Stimulated activated CD8-positive, alpha-beta memory T cell treated with anti-CD3 and anti-CD28 coated beads, Interleukin-4, amount 100 ng/mL, for 1 hour (primary cell): ENCODE measurements around the gene TUBGCP3.
"Not testable (repeated sequence)": the region's sequence is repeated elsewhere in the genome, so short reads cannot be mapped to it uniquely, and the experiment has no call there.

Experiments
- DNase-seq, 2 donors: peaks; one replicate each; pipeline ENCODE4 v3.0.0-alpha.2; 2020; ENCODE audit warnings: low read depth in 2 of 2, low spot score in 1 of 2

TUBGCP3 gene

DNA sequence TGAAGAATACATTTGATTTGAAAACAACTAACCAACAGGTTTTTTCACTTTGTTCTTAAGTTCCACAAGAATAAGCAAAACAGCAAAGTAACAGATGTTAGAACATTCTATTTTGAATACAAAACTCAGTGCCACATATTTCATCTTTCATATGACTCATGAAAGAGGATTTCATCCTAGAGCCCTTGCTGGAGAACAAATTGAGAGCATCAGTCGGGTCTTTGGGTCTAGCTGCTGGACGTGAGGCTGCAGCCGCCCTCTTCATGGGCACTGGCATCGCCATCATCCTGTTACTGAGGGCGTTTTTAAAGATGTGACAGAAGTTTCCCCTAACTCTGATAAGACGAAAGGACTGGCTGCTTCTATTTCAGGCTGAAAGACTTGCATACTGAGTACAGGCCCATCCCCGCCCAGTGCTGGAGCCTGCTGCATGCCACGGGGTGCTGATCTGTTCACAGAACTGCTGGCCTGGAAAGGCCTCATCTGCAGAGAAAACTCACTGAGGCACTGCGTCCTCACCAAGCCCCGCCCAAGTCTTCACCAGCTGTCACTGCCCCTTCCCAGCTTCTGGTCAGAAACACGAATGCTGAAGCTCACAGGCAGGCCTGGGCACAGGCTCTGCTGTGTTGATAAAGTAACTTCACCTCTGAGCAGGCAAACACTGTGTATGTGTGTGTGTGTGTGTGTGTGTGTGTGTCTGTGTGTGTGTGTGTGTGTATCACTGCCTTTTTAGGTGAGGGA, 101.4 kb downstream of the TUBGCP3 start:
- DNase-seq = no peak

DNA sequence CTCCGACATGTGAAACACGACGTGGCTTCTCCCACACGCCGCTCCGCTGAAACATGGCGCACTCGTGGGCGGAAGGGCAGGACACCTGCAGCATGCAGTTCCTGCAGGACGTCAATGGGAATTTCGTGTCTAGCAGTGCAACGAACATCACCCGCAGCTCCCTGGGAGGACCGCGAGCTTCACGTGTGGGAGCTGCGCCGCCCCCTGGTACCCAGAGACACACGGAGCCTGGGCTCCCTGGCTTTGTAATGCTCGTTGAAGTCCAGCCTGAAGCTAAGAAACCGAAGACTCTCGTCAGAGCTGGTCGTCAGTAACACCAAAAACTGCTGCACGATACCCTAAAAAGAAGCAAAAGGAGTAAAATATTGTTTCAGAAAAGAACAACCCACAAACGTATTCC, 102.1 kb downstream of the TUBGCP3 start:
- DNase-seq = not testable (repeated sequence)

DNA sequence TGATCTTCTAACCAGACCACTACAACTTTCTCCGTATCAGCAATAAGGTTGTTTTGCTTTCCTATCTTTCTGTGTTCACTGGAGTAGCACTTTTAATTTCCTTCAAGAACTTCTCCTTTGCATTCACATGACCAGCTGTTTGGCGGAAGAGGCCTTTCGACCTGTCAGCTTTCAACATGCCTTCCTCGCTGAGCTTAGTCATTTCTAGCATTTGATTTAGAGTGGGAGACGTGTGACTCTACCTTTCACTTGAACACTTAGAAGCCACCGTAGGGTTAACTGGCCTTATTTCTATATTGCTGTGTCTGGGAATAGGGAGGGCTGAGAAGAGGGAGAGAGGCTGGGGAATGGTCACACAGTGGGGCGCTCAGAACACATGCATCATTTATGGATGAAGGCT, 104.7 kb downstream of the TUBGCP3 start:
- DNase-seq = no peak

DNA sequence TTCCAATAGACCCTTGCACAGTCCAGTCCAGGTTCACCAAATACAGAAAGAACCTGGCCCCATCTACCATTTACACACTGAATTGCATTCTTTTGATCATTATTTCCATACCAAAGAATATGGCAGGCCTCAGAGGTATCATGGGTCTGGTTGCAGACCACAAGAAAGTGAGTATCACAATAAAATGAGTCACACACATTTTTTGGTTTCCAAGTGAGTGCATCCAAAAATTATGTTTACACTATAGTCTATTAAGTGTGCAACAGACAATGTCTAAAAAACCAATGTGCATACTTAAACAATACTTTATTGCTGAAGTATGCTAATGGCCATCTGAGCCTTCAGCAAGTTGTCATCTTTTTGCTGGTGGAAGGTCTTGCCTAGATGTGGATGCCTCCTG, 106.5 kb downstream of the TUBGCP3 start:
- no peak for DNase-seq

DNA sequence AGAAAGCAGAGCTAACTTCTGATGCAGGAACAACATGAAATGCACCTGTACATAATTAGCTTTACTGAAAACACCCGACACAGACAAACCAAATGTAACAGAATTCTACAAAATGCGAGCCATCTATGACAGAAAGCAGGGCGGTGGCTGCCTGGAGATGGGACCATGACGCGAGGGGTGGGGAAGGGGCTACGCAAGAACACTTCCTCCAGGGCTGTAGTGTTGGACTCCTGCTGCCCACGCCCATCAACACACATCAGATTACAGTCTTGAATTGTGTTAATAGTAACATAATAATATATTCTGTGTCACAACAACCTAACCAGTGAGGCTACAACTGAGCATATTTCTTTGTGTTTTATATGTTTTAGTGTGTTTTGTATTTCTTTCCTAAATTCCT, 108.6 kb downstream of the TUBGCP3 start:
- DNase-seq = no peak

DNA sequence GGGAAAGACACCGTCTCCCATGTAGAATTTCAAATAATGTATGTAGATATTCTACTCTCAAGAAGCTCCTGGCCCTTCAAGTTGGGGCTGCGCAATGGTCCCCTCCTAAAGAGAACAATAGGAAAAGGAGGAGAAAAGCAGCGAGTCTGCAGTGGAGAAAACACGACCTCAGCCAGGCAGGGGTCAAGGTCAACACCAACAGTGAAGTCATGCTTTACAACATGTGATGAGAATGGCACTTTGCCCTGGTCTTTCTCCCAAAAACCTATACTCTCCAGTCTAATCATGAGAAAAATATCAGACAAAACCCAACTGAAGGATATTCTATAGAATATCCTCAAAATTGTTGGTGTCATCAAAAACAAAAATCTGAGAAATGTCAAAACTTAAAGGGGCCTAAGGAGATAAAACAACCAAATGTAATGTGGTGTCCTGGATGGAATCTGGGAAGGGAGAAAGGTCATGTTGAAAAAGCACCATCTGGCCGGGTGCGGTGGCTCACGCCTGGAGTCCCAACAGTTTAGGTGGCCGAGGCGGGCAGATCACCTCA, 110.8 kb downstream of the TUBGCP3 start:
- DNase-seq = no peak

DNA sequence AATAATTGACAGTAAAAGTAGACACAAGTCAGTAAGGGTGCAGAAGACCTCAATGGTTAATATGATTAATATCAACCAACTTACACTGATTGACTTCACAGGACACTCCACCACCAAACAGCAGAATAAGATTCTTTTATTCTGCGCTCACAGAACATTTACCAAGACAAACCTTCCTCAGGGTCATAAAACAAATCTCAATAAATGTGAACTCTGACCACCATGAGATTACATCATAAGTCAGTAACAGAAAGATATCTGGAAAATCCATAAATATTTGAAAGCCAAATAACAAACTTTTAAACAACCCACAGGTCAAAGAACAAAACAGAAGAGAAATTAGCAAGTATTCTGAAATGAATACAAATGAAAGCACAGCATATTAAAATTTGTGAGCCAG, 112.1 kb downstream of the TUBGCP3 start:
- DNase-seq = no peak

DNA sequence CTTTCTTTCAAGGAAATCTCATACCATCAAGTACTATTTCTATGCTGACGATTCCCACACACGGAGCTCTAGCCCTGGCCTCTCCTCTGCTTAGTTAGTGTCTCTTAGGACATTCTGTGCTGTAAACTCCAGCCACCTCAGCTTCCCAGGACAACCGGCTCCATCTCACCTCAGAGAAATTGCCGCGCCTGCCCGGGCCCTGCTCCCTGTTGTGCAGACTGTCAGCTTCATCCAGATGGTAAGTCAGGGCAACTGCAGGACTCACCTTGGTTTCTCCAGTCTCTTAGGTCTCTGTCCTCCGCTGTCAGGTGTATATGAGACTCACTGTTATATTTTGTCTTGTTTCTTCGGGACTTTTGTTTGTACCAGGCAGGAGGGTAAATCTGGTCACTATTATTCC, 113.1 kb downstream of the TUBGCP3 start:
- no peak for DNase-seq

DNA sequence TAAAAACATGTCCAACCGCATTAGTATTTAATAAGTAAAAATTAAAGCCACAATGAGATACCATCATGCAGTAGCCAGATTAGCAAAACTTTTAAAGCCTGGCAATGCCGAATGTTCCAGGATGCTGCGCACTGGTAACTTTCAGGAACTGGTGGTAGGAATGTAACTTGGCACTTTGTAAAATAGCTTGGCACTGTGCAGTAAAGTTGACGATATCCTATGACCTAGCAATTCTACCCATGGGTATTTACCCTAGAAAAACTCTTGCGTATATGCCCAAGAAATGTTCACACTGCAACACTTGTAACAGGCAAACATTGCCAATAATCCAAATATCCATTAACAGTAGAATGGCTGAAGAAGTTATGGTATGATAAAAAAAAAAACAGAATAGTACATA, 114.1 kb downstream of the TUBGCP3 start:
- no peak for DNase-seq

DNA sequence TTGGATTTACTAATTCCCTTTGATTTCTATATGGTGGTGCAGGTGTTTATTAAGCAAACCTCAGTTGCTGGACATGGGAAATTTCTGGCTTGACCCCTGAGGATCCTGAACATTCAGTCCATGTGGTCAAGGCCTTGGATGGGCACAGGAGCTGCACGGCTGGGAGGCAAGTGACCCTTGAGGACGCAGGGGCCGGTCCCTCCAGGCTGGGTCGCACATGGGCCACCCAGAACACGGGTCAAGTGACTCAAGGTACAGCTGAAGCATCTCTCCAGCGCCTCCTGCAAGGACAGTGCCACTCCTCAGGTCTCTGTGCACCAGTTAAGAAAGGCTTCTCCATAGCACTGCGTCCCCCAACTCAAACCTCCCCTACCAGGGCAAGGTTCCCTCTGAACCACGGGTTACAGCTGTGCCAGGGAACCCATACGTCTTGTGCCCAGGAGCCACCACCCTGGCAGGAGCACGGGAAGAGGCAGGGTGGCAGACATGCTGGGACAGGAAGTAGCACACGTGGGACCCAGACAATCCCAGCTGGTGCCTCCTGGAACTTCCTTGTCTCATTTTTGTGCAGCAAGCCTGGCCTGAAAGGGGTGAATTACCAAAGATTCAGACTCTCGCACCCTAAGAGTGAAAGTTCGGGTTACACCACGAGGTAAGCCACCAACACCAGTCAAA, 118.7 kb downstream of the TUBGCP3 start:
- no peak for DNase-seq

DNA sequence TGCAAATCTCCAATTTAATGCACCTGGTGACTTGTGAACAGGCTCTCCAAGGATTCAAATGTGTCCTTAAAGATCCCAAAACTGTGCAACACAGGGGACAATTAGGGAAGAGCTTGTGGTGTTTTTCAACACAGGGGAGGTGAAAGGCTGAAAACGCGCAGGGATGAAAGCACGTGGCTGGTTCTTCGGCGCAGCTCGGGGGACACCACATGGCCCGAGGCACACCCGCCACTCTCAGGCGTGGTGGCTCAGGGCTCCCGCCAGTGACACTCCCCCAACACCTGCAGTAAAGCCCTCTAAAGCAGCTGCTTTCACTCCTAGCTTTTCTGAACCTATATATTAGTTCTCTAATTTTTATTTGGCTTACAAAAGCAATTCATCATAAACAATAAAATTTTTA, 119.9 kb downstream of the TUBGCP3 start:
- no peak for DNase-seq

DNA sequence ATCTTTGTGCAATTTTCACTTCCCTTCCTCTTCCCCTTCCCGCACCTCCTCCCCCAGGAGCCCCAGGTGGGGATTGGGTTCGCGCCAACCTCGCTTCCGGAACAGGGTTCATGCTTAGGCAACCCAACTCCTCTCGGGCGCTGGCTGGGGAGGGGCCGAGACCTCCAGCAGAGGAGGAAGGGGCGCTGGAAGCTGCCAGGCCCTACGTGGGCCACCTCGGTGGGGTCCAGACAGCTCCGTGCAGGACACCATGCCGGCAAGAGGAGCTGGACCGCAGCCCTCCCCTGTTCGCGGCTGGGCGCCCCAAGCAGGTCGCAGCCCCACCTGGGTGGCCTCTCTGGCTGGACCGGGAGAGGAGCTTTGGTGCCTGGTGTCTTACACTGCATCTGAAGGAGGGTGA, 120.7 kb downstream of the TUBGCP3 start:
- no peak for DNase-seq

DNA sequence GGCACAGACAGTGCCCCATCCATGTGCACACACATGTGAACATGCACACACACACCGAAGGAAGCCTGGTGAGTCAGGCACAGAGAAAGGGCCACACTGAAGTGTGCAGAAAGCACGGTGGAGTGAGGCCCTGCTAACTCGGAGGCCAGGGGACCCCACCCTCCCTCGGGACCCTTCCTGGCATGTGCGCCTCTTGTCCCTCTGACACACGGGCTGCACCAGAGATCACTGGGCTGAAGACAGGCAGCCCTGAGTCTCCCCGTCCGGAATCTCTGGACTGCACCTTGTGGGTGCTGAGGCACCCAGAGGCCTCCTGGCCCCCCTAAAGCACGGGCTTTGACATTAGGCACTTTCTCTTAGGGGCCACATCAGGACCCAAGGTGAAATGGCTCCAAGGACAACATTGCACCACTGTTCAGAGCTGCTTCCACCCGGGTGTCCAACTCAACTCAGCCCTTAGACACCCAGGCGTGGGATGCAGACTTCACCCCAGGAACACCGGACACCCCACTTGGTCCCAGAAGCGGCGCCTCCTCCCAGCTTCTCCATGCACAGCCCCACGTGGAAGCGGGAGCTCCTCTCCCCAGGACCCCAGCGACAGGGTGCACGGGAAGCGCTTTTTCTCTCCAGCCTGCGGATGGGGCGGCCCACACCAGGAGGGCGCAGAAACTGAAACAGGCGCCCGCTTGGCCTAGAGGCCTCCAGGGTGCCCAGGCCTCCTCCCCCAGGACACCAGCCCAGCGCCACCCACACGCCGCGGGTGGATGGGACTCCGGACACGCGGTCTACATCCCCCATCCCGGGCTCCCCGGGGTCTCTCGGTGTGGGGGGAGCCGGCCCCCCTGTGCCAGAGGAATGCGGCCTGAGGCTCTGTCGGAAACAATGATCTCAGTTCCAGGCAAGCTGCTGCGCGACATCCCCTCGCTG, 121.6 kb downstream of the TUBGCP3 start:
- no peak for DNase-seq

DNA sequence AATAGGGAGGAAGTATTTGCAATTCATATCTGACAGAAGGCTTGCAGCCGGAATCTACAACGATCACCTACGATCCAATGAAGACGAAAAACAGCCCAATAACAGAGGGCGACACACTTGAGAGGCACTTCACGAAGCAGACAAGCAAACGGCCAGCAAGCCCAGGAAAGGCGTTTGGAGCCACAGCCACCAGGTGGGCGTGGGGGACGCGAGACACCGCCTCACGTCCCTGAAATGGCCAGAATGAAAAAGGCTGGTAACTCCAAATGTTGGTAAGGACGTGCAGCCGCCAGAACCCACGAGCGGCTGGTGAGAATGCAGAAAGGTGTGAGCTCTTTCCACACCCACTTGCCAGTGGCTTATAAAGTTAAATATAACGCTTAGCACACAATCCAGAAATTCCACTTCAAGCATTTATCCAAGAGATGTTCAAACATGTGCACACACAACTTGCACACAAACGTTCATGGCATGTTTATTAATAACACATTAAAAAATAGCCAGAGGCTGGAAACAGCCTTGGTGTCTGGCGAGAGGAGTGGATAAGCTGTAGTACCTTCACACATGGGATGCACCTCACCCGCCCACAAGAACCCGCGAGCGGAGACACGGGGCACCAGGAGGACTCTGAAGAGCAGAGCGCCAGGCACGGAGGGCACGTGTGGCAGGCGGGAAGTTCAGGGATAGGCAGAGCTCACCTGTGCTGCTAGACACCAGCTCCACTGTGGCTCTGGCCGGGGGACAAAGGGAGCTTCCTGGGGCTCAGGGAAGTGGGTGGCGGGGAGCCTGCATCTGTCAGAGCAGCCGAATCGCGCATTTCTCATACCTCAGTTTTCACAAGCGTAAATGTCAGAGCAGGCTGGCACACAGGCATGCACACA, 122.5 kb downstream of the TUBGCP3 start:
- DNase-seq = no peak

DNA sequence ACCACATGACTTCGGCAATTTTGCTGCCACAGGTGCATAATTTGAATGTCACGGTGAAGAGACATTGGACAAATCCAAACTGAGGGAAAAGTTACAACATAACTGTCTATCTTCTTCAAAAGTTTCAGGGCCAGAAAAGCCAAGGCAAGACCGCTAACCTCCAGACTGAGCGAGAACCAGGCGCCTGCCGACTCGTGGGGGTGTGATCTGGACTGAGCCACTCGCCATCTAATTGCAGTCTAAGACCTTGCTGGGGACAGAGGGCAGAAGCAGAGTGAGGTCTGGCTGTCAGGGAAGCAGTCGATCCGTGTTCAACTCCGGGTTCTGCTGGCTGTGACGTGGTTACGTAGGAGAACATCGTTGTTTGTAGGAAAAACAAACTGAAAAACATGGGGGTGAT, 123.2 kb downstream of the TUBGCP3 start:
- no peak for DNase-seq

DNA sequence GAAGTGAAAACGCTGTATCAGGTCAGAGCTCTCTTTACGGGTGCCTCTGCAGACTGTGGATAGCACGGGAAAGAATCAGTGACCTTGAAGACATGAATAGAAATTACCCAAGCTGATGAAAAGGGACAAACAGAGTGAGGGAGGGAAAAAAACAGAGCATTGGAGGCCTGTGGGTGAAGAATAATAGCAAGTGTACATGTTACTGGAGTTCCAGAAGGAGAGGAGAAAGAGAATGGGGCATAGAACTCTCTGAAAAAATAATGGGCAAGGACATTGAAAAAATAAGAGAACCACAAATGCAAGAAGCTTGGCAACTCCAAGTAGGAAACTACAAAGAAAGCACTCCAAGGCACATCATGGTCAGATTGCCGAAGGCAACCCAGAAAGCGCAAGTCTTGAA, 125.5 kb downstream of the TUBGCP3 start:
- no peak for DNase-seq

DNA sequence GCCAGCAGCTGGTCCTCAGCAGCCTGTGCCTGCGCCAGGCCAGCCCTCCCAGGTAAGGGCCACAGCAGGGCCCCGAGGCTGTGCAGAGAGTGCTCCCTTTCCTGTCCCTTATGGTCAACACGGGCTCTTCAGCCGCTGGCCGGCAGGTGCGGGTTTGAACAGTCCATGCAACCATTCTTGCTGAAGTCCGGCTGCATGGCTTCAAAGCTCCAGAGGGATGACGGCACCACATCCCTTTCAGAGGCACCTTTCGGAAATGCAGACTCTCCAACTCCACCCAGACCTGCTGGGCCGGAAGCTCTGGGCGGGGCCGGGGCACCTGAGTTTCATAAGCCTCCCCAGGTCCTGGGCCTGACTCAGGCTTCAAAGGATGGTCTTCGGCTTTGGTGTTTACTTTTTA, 130.5 kb downstream of the TUBGCP3 start:
- DNase-seq = no peak

DNA sequence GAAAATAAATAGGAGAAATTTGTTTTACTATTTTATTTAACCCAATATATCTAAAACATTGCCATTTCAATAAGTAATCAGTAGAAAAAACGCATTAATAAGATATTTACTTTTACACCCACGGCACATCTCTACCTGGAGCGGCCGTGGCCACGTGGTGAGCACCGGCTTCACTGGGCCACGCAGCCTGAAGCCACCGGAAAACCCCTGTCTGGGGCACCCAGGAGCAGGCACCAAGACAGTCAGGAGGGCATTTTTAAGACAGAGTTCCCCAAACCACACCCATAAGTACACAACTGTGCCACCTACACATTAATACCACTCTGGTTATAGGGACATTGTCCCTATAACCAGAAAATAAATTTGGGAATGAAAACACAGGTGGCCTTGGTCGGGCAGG, 130.9 kb downstream of the TUBGCP3 start:
- DNase-seq = no peak

DNA sequence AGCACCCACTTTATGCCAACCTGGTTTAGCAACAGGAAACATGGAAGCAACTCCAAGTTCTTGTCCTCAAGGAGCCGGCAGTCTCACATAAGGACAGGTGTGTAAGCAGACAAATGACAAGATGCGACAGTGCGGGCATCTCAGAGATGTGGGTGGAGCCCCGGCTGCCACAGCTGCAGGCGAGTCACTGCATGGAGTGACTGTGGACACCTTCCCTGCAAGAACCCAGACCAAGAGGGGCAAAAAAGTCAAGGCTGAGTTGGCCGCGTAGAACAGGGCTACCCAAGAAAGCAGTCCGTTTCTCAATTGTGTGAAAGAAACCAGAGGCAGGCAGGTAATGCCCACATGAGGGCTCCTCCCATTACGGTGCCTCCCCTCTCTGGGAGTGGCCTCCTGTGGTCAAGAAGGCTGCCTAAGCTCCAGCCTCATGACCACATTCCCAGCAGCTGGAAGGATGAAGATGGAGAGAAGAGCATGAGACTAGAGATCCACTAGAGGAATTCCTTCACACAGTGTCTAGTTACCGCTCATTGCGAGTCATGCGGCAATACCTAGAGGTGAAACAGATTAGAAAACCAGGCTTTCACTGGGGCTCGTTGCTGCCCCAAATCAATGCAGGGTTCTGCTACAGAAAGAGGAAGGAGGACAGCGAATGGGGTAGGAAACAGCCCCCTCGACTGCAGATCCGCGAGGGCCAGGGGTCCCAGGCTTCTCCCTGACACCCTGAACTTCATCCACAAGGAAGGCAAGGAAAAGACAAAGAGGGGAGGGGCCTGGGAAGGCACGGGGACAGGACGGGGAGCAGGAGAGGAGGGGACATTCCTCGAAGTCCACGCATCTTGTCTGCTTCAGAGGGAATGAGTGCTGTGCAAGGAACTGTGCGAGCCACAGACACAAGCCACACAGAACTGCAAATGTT, 131.6 kb downstream of the TUBGCP3 start:
- DNase-seq = no peak
